ENCODE data around the gene USP28.
"Not testable (repeated sequence)": the region's sequence is repeated elsewhere in the genome, so short reads cannot be mapped to it uniquely, and the experiment has no call there.

Gene USP28

GRCh38 chr11:113764527-113765219, 110.7 kb downstream of the USP28 start:
- no peak for DNase-seq

GRCh38 chr11:113763040-113763439, 112.3 kb downstream of the USP28 start:
- not testable (repeated sequence) for DNase-seq

GRCh38 chr11:113760241-113760640, 115.1 kb downstream of the USP28 start:
- DNase-seq, result no peak

- DNase-seq, result no peak
Measured at GRCh38 chr11:113752932-113753331, 122.4 kb downstream of the USP28 start.
